ENCODE results near the gene NCDN. TPM values are rescaled to one million over a fixed set of nuclear protein-coding genes. Genes with fewer than 3 reads are reported as not detected.

Gene NCDN, protein sequence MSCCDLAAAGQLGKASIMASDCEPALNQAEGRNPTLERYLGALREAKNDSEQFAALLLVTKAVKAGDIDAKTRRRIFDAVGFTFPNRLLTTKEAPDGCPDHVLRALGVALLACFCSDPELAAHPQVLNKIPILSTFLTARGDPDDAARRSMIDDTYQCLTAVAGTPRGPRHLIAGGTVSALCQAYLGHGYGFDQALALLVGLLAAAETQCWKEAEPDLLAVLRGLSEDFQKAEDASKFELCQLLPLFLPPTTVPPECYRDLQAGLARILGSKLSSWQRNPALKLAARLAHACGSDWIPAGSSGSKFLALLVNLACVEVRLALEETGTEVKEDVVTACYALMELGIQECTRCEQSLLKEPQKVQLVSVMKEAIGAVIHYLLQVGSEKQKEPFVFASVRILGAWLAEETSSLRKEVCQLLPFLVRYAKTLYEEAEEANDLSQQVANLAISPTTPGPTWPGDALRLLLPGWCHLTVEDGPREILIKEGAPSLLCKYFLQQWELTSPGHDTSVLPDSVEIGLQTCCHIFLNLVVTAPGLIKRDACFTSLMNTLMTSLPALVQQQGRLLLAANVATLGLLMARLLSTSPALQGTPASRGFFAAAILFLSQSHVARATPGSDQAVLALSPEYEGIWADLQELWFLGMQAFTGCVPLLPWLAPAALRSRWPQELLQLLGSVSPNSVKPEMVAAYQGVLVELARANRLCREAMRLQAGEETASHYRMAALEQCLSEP
- total RNA-seq (2014; rRNA removed; shearing (Covaris generic)), result 41.9 and 50.9 TPM in 2 replicates

DNA sequence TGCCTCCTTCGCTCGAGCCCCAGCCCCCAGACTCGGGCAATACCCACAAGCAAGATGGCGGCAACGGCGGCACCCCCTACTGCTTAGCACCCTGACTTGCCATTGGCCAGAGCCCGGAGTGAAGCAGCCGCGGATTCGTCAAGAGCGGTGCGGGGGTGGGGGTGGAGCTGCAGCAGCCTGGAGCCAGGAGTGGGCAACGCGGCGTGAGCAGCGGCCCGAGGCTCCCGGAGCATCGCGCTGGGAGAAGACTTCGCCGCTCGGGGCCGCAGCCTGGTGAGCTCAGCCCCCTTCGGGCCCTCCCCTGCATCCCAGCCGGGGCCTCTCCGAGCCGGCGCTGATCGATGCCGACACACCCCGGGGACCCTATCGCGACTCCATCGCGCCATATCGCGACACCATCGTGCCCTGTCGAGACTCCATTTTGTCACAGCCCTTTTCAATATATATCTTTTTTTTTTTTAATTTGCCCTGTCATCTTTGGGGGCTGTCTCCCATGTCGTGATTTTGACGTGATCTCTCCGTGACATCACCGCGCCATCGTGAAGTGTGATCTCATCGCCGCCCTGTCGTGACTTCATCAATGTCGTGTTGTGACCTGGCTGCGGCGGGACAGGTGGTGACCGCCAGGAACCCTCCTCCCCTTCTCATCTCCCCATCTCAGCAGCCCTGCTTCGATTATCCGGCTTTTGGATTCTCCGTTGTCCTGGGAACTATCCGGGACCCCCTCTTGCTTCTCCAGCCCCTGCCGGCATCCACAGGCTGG is at the start of gene NCDN:
Gene NCDN (plus strand): TSS at position 189 of the 763 bp plus-strand sequence. CDS start 392 bp downstream, at position 581.
- DNase-seq, result peak; percentile 98
- Histone ChIP-seq H3K4me3 (ENCODE audit: insufficient read depth, low read depth, low read length) (peak within 1 kb of the TSS; percentile 97), H3K36me3 (replicated peaks; ENCODE audit: control insufficient read depth, insufficient read depth, low read length) (peaks cover 11% of the 10 kb centered on the region), H3K27me3 (ENCODE audit: control insufficient read depth, insufficient read depth, low read length) (no peaks in the 10 kb centered on the region)

DNA sequence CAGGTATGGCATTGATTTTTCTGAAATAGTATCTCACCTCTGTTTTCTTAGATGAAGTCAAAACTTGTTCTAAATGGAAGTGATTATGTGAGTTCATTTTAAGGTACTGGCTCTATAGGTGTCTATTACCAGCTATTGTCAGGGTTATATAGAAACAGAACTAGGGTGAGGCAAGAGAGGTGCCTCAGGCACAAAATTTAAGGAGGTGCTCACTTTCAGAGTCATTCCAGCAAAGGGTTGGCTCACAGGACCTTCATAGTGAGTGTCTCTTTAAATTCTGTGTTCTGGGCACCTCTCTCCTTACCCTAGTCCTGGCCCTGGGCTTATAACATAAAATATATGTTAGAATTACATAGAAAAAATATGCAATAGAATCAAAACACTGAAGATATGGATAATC is 49.7 kb upstream of the NCDN start:
- Histone ChIP-seq H3K4me3 (ENCODE audit: insufficient read depth, low read depth, low read length) (no peak overlapping the region), H3K36me3 (replicated peaks; ENCODE audit: control insufficient read depth, insufficient read depth, low read length) (peaks cover 9% of the 10 kb centered on the region), H3K27me3 (ENCODE audit: control insufficient read depth, insufficient read depth, low read length) (no peaks in the 10 kb centered on the region)
- no peak for DNase-seq

DNA sequence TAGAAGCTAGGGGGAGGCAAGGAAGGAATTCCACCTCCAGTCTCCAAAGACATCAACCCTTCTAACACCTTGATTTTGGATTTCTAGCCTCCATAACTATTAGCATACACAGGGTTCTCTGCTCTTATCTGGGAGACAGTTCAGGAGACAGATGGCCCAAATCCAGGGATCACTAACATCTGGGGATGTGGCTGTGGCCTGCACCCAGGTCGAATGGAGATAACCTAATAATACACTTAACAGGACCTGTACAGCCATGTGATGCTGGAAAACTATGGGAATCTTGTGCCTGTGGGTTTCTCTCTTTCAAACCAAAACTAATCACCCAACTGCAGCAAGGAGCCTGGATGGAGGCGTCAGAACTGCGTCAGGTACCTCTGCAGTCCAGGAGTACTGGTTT is 48.0 kb upstream of the NCDN start:
- peaks cover 9% of the 10 kb centered on the region for H3K36me3 ChIP-seq (replicated peaks; ENCODE audit: control insufficient read depth, insufficient read depth, low read length)
- H3K27me3 ChIP-seq (ENCODE audit: control insufficient read depth, insufficient read depth, low read length), result no peaks in the 10 kb centered on the region
- DNase-seq, result no peak
- H3K4me3 ChIP-seq (ENCODE audit: insufficient read depth, low read depth, low read length), result no peak overlapping the region

DNA sequence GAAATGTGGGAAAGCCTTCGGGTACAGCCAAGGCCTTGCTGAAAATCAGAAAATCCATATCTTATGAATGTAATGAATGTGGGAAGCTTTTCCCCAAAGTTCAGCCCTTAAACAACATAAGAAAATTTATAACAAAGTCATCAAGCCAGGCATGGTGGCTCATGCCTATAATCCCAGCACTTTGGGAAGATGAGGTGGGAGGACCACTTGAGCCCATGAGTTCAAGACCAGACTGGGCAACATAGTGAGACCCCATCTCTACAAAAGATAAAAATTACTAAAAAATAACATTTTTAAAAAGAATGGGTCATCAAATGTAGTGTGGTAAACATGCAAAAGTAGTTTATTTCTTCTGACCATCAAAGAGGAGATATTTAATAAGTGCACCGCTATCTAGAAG is 46.3 kb upstream of the NCDN start:
- peaks cover 6% of the 10 kb centered on the region; the same call in 1 of the 2 replicates for H3K36me3 ChIP-seq (replicated peaks; ENCODE audit: control insufficient read depth, insufficient read depth, low read length)
- DNase-seq, result no peak
- no peak overlapping the region for H3K4me3 ChIP-seq (ENCODE audit: insufficient read depth, low read depth, low read length)
- H3K27me3 ChIP-seq (ENCODE audit: control insufficient read depth, insufficient read depth, low read length), result no peaks in the 10 kb centered on the region

DNA sequence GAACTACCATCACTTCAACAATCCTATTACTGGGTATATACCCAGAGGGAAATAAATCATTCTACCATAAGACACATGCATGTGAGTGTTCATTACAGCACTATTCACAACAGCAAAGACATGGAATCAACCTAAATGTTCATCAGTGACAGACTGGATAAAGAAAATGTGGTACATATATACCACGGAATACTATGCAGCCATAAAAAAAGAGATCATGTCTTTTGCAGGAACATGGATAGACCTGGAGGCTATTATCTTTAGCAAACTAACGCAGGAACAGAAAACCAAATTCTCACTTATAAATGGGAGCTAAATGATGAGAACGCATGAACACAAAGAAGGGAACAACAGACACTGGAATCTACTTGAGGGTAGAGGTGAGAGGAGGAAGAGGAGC is 39.4 kb upstream of the NCDN start:
- DNase-seq, result no peak
- Histone ChIP-seq H3K36me3 (replicated peaks; ENCODE audit: control insufficient read depth, insufficient read depth, low read length) (no peaks in the 10 kb centered on the region), H3K27me3 (ENCODE audit: control insufficient read depth, insufficient read depth, low read length) (no peaks in the 10 kb centered on the region), H3K4me3 (ENCODE audit: insufficient read depth, low read depth, low read length) (no peak overlapping the region)

DNA sequence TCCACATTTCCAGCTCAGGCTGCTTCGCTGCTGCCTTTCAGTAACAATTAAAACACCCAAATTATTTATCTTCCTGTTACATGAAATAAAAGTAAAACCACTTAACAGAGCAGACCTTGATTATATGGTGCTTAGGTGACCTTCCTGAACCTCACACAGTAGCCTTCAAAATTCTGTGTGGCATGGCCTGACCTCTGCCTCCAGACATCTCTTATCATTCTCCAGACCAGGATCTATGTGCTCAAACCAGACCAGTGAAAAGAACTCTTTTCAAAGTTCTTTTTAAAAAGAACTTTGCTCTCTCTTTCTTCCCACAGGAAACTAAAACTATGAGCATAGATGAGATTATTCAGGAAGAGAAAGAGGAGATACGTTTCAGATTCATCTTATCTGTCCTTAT is 38.2 kb upstream of the NCDN start:
- no peaks in the 10 kb centered on the region for H3K27me3 ChIP-seq (ENCODE audit: control insufficient read depth, insufficient read depth, low read length)
- DNase-seq, result no peak
- H3K4me3 ChIP-seq (ENCODE audit: insufficient read depth, low read depth, low read length), result no peak overlapping the region
- no peaks in the 10 kb centered on the region for H3K36me3 ChIP-seq (replicated peaks; ENCODE audit: control insufficient read depth, insufficient read depth, low read length)

DNA sequence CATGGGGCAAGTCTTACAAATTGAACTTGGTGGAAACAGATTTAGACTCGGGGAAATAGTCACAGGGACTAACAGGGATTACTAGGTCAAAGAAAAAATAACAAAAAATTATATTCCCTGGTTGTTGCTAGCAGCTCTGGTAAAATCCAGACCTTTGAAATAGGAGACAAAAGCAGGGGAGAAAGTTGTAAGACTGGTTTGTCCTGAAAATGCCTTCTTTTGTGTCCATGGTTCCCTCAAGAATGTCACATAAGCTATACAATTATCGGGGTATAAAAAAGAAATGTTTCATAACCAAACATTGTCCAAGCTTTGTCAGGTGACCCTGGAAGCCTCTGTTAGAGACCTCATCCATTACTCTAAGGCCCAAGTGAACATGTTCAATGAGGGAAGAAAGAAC is 33.5 kb upstream of the NCDN start:
- DNase-seq, result no peak
- Histone ChIP-seq H3K27me3 (ENCODE audit: control insufficient read depth, insufficient read depth, low read length) (no peaks in the 10 kb centered on the region), H3K36me3 (replicated peaks; ENCODE audit: control insufficient read depth, insufficient read depth, low read length) (no peaks in the 10 kb centered on the region), H3K4me3 (ENCODE audit: insufficient read depth, low read depth, low read length) (no peak overlapping the region)

DNA sequence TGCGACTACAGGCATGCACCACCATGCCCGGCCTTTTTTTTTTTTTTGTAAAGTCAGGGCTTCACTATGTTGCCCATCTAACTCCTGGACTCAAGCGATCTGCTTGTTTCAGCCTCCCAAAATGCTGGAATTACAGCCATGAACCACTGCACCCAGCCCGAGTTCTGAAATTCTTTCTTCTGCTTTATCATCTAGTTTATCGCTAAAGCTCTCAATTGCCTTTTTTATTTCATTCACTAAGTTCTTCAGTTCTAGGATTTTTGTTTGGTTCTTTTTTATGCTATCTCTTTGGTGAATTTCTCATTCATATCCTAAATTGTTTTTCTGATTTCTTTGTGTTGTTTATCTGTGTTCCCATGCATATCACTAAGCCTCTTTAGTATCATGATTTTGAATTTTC is 27.4 kb upstream of the NCDN start:
- DNase-seq, result no peak
- no peak overlapping the region for H3K4me3 ChIP-seq (ENCODE audit: insufficient read depth, low read depth, low read length)
- H3K27me3 ChIP-seq (ENCODE audit: control insufficient read depth, insufficient read depth, low read length), result no peaks in the 10 kb centered on the region
- peaks cover 4% of the 10 kb centered on the region for H3K36me3 ChIP-seq (replicated peaks; ENCODE audit: control insufficient read depth, insufficient read depth, low read length)

DNA sequence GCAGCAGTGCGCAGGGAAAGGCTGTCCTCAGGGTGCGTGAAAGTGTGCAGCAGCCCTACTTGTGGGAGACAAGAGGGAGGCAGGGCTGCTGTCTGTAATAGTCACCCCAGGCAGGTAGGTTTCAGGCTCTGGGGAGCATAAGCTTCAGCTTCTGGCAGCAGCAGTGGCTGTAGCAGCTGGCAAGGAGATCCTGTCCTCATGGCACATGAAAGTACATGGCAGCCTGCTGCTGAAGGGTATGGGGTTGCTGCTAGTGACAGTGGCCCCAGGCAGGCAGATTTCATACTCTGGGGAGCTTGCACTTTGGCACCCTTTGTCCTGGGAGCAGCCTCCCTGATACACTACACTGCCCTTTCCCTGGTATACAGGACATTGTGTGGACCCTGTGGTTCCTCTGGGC is 26.7 kb upstream of the NCDN start:
- Histone ChIP-seq H3K36me3 (replicated peaks; ENCODE audit: control insufficient read depth, insufficient read depth, low read length) (peaks cover 4% of the 10 kb centered on the region), H3K27me3 (ENCODE audit: control insufficient read depth, insufficient read depth, low read length) (no peaks in the 10 kb centered on the region), H3K4me3 (ENCODE audit: insufficient read depth, low read depth, low read length) (no peak overlapping the region)
- DNase-seq, result no peak

DNA sequence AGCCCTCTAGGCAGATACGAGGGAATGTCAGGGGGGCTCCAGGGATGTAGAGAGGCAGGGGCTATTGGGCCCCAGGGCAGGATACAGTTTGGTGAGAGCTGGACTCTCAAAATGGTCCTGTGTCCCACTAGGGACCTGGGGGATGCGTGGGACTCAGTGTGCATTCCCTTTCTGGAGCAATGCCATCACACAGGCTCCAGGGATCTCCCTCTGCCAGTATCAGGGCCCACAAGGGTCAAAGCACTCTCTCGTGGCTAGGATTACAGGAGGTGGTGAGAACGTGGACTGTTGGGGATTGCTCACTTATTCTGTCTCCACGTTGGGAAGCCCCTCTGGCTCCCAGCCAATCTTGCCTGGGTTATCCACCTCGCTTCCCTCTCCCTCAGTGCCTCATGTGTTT is 26.2 kb upstream of the NCDN start:
- peaks cover 4% of the 10 kb centered on the region for H3K36me3 ChIP-seq (replicated peaks; ENCODE audit: control insufficient read depth, insufficient read depth, low read length)
- H3K4me3 ChIP-seq (ENCODE audit: insufficient read depth, low read depth, low read length), result no peak overlapping the region
- DNase-seq, result no peak
- no peaks in the 10 kb centered on the region for H3K27me3 ChIP-seq (ENCODE audit: control insufficient read depth, insufficient read depth, low read length)

DNA sequence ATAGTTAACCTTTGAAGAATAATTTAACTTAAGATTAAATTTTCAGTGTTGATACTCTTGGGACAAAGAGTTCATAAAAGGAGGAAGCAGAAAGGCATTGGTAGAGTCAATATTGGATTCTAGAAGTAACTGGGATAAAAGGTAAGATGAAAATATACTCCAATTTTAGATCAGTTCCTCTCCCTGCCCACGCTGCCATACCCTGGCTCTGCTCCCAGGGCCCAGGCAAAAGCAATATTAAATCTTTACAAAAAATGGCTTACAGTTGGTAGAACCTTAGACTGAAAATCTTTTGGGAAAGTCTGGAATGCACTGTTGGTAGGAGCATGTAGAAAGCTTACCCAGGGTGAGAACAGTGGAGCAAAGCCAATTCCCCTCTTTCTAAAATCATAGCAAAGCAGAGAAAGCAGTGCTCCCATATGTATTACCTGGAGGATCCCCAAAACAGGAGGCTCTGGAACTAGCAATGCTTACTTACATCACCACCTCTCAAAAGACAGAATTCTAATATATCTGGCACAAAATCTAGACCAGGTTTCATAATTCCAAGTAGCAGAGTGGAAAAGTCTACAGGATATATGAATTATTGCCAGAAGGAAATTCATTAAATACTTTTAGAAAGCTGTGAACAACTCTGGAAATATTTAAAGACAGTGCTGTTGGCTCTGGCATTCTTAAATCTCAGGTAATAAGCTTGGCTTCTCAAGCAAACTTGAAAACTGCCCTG is 24.9 kb upstream of the NCDN start:
- H3K4me3 ChIP-seq (ENCODE audit: insufficient read depth, low read depth, low read length), result no peak overlapping the region
- peaks cover 4% of the 10 kb centered on the region for H3K36me3 ChIP-seq (replicated peaks; ENCODE audit: control insufficient read depth, insufficient read depth, low read length)
- no peak for DNase-seq
- H3K27me3 ChIP-seq (ENCODE audit: control insufficient read depth, insufficient read depth, low read length), result no peaks in the 10 kb centered on the region

DNA sequence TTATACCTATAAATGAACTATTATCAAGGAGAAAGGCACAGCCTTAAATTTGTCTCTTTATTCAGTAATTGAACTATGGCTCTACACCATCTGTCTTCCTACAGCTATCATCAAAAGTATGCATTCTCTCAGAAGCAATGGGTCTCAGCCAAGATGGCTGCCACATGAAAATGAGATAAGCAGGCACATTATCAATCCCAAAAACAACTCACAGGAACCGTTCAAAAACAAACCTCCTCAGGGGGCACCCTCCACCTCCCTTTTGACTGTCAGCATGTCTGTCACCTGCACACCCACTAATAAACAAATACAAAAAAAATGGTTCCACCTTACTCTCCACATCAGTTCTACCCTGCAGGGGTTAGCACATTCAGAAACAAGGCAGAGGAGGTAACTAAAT is 24.0 kb upstream of the NCDN start:
- no peak for DNase-seq
- Histone ChIP-seq H3K27me3 (ENCODE audit: control insufficient read depth, insufficient read depth, low read length) (no peaks in the 10 kb centered on the region), H3K4me3 (ENCODE audit: insufficient read depth, low read depth, low read length) (no peak overlapping the region), H3K36me3 (replicated peaks; ENCODE audit: control insufficient read depth, insufficient read depth, low read length) (peaks cover 4% of the 10 kb centered on the region)

DNA sequence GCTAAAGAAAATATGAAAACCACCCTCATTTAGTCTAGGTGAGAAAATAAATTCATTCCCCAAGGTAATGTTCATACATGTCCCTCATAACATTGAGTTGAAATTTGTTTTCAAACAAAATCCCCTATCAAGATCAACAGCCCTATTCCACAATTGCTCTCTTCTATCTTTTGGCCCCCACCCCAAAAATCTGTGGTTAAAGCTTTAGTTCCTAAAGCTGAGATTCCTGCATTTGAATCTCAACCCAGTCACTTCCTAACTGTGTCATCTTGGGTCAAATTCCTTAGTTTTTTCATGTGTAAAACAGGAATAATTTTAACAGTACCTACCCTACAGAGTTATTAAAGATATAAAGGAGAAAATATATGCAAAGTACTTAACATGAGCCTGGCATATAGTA is 22.4 kb upstream of the NCDN start:
- Histone ChIP-seq H3K4me3 (ENCODE audit: insufficient read depth, low read depth, low read length) (no peak overlapping the region), H3K36me3 (replicated peaks; ENCODE audit: control insufficient read depth, insufficient read depth, low read length) (peaks cover 4% of the 10 kb centered on the region), H3K27me3 (ENCODE audit: control insufficient read depth, insufficient read depth, low read length) (no peaks in the 10 kb centered on the region)
- no peak for DNase-seq

DNA sequence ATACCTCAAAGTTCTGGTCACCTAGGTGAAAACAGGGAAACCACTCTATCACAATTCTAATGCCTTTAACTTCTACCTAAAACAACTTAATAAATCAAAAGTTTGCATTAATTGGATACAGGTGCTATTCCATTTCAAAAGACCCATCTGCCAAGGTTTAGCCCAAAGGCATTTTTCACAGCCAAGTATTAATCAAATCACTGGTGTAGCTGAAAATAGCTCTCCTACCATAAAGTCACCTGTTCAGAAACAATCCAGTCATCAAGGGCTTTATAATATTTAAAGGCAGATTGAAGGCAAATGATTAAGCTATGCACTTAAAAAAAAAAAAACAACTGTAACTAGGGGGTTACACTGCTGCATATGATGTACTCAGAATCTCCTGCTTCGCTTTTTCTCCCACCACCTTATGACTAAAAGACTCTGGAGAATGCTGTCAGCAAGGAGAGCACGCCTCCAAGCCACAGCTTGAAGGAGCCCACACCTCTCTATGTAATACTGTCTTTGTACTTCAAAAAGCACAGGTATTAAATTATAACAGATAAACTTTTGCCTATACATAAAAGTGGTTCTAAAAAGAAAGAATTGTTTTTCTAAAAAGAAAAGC is 20.9 kb upstream of the NCDN start:
- H3K36me3 ChIP-seq (replicated peaks; ENCODE audit: control insufficient read depth, insufficient read depth, low read length), result no peaks in the 10 kb centered on the region; the same call in 1 of the 2 replicates
- H3K27me3 ChIP-seq (ENCODE audit: control insufficient read depth, insufficient read depth, low read length), result no peaks in the 10 kb centered on the region
- DNase-seq, result no peak
- H3K4me3 ChIP-seq (ENCODE audit: insufficient read depth, low read depth, low read length), result no peak overlapping the region

All from H7 (cell line).